Measurements from ENCODE around the gene HK2.
A peak's percentile ranks its signal among the peaks of the same experiment; 100 is the strongest.
"Not testable (repeated sequence)": the region's sequence is repeated elsewhere in the genome, so short reads cannot be mapped to it uniquely, and the experiment has no call there.

HK2 gene

DNA sequence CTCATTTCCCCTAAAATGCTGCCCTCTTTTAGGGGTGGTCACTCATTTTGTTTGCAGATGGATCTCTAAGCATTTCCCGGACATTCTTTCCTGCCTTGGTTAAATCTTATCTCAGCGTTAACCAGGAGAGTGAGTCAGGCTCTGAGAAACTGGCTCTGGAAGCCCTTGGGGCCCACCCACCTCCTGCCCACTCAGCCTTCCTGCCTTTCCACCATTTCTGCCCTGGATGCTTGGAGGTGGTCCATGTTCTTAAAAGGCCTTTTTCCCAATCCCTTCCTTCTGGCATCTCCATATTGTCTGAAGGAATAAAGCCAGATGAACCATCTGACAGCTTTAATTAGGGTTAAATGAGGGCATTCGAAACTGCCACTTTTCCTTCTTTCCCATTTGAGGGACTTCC is 9.5 kb downstream of the HK2 start:
- no peak for TF ChIP-seq JUND (IDR thresholded peaks at IDR 0.05; ENCODE audit: low read depth)
- in situ Hi-C loops (cut with HindIII; ENCODE audit: low pct_unique_long_range_greater_than_20kb, low sequenced_read_pairs), result no loop called here
- DNase-seq (ENCODE audit: low read depth in 1 of 2, low spot score in 1 of 2), result no peak

DNA sequence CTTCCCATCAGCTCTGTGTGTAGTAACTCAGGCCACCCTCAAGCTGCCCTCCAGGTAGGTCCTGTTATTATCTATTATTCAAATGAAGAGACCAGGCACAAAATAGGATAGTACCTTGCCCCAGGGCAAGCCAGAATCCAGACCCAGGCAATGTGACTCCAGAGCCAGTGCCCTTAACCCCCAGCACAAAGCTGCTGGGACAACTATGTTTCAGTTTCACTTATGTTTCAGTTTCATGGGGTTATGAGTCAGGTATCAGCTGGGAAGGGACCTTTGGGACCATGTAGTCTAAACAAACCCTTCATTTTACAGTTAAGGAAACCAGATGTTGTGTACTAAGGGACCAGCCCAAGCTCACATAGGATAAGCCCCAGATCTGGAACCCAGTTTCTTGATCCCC is 10.0 kb downstream of the HK2 start:
- in situ Hi-C loops (cut with HindIII; ENCODE audit: low pct_unique_long_range_greater_than_20kb, low sequenced_read_pairs), result no loop called here
- no peak for TF ChIP-seq JUND (IDR thresholded peaks at IDR 0.05; ENCODE audit: low read depth)
- no peak for DNase-seq (ENCODE audit: low read depth in 1 of 2, low spot score in 1 of 2)

DNA sequence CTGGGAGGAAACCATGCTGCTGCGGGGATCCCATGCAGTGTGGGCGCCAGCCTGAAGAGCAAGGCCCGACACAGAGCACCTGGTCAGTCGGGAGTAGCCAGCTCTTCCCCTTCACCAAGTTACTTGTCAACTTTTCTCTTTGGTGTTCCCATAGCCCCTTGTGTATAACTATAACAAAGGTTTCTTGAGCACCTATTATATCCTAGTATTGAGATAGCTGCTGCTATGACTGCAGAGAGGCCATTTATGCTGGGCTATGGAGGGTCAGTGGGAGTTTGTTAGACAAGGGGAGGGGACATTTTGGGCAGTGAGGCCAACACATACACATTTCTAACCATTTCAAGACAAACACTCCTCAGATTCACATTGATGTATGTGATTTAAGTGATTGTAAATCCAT is 10.8 kb downstream of the HK2 start:
- no peak for TF ChIP-seq JUND (IDR thresholded peaks at IDR 0.05; ENCODE audit: low read depth)
- in situ Hi-C loops (cut with HindIII; ENCODE audit: low pct_unique_long_range_greater_than_20kb, low sequenced_read_pairs), result no loop called here

GRCh38 chr2:74845217-74845751 is 11.4 kb downstream of the HK2 start:
- TF ChIP-seq JUND (IDR thresholded peaks at IDR 0.05; ENCODE audit: low read depth), result no peak
- in situ Hi-C loops (cut with HindIII; ENCODE audit: low pct_unique_long_range_greater_than_20kb, low sequenced_read_pairs), result no loop called here
- peak; percentile 48 to 96 for DNase-seq (ENCODE audit: low read depth in 1 of 2, low spot score in 1 of 2)

More for the DNA sequence above, 10.8 kb downstream of the HK2 start:
- DNase-seq (ENCODE audit: low read depth in 1 of 2, low spot score in 1 of 2), result no peak

DNA sequence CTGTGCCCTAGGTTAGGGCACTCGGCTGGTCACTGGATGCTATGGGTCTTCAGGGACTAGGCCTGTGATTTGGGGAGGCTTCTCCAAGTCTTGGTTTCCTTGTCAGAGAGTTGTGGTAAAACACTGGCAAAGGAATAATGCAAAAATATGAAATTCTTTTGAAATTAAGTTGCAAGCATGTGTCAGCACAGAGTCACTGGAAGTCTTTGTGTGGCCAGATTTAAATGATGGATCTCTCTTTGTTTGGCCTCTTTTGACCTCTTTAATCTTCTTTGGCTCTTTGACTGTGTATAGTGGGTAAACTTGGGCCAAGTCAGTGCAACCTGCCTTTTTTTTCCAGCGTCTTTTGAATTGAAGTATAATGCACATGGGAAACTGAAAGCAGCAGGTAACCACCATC is 12.1 kb downstream of the HK2 start:
- in situ Hi-C loops (cut with HindIII; ENCODE audit: low pct_unique_long_range_greater_than_20kb, low sequenced_read_pairs), result no loop called here
- DNase-seq (ENCODE audit: low read depth in 1 of 2, low spot score in 1 of 2), result no peak
- TF ChIP-seq JUND (IDR thresholded peaks at IDR 0.05; ENCODE audit: low read depth), result no peak

GRCh38 chr2:74846481-74846880 is 12.6 kb downstream of the HK2 start:
- no peak for DNase-seq (ENCODE audit: low read depth in 1 of 2, low spot score in 1 of 2)
- TF ChIP-seq JUND (IDR thresholded peaks at IDR 0.05; ENCODE audit: low read depth), result no peak
- in situ Hi-C loops (cut with HindIII; ENCODE audit: low pct_unique_long_range_greater_than_20kb, low sequenced_read_pairs), result no loop called here

DNA sequence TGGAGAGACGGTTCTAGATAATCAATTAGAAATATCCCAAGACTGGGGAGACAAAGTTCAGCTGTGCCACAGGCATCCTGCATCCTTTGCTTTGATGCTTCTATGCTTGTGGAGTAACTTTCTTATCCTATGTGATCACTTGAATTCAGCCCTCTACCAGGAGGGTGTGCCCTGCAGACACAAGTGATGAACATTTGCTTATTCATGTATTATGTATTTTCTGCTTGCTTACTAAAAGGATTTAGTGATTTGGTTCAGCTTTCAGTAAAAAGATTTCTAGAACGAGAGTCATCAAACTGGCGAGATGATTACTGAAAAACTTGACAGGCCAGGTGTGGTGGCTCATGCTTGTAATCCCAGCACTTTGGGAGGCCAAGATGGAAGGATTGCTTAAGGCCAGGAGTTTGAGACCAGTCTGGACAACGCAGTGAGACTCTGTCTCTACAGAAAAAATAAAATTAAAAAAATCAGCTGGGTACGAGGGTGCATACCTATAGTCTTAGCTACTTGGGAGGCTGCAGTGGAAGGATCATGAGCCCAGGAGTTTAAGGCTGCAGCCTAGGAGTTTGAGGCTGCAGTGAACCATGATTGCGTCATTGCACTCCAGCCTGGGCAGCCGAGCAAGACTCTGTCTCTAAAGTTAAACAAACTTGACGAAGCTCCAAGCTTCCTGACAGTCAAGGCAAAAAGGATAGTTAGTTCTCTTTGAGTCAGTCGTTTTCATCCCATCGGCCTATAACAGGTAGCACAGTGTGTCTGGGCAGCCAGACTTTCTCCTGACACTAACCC is 13.3 kb downstream of the HK2 start:
- DNase-seq (ENCODE audit: low read depth in 1 of 2, low spot score in 1 of 2), result no peak
- TF ChIP-seq JUND (IDR thresholded peaks at IDR 0.05; ENCODE audit: low read depth), result no peak
- in situ Hi-C loops (cut with HindIII; ENCODE audit: low pct_unique_long_range_greater_than_20kb, low sequenced_read_pairs), result no loop called here

- DNase-seq (ENCODE audit: low read depth in 1 of 2, low spot score in 1 of 2), result no peak
- TF ChIP-seq JUND (IDR thresholded peaks at IDR 0.05; ENCODE audit: low read depth), result no peak
- in situ Hi-C loops (cut with HindIII; ENCODE audit: low pct_unique_long_range_greater_than_20kb, low sequenced_read_pairs), result no loop called here
Observed at GRCh38 chr2:74849228-74849892, 15.4 kb downstream of the HK2 start.

GRCh38 chr2:74850496-74851190 is 16.7 kb downstream of the HK2 start:
- no peak for TF ChIP-seq JUND (IDR thresholded peaks at IDR 0.05; ENCODE audit: low read depth)
- no peak for DNase-seq (ENCODE audit: low read depth in 1 of 2, low spot score in 1 of 2)
- in situ Hi-C loops (cut with HindIII; ENCODE audit: low pct_unique_long_range_greater_than_20kb, low sequenced_read_pairs), result no loop called here

GRCh38 chr2:74851191-74851566 is 17.3 kb downstream of the HK2 start:
- DNase-seq (ENCODE audit: low read depth in 1 of 2, low spot score in 1 of 2), result no peak
- TF ChIP-seq JUND (IDR thresholded peaks at IDR 0.05; ENCODE audit: low read depth), result no peak
- in situ Hi-C loops (cut with HindIII; ENCODE audit: low pct_unique_long_range_greater_than_20kb, low sequenced_read_pairs), result no loop called here

DNA sequence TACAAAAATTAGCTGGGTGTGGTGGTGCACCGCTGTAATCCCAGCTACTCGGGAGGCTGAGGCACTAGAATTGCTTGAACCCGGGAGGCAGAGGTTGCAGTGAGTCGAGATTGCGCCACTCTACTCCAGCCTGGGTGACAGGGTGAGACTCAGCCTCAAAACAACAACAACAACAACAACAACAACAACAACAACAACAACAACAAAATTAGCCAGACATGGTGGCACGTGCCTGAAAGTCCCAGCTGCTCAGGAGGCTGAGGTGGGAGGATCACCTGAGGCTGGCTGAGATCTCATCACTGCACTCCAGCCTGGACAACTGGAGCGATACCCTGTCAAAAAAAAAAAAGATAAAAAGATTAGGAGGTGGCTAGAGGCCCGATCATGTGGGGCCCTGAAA is 19.4 kb downstream of the HK2 start:
- DNase-seq (ENCODE audit: low read depth in 1 of 2, low spot score in 1 of 2); in situ Hi-C loops (cut with HindIII; ENCODE audit: low pct_unique_long_range_greater_than_20kb, low sequenced_read_pairs): not testable (repeated sequence)

GRCh38 chr2:74854401-74854800 is 20.5 kb downstream of the HK2 start:
- no peak for TF ChIP-seq JUND (IDR thresholded peaks at IDR 0.05; ENCODE audit: low read depth)
- in situ Hi-C loops (cut with HindIII; ENCODE audit: low pct_unique_long_range_greater_than_20kb, low sequenced_read_pairs), result no loop called here
- DNase-seq (ENCODE audit: low read depth in 1 of 2, low spot score in 1 of 2), result no peak

- DNase-seq (ENCODE audit: low read depth in 1 of 2, low spot score in 1 of 2); in situ Hi-C loops (cut with HindIII; ENCODE audit: low pct_unique_long_range_greater_than_20kb, low sequenced_read_pairs): not testable (repeated sequence)
Observed at GRCh38 chr2:74855114-74855707, 21.3 kb downstream of the HK2 start.
